NCI-H345 treated with DMSO at 0.1 percent for 48 hours (cell line): ENCODE measurements around the gene TDRKH.
"Not testable (repeated sequence)": the region's sequence is repeated elsewhere in the genome, so short reads cannot be mapped to it uniquely, and the experiment has no call there.

Experiments used
- DNase-seq: peaks from one replicate; lab custom pipeline; 2025; ENCODE audit not compliant: unreplicated experiment; lab: John Stamatoyannopoulos, UW

The TDRKH gene

DNA sequence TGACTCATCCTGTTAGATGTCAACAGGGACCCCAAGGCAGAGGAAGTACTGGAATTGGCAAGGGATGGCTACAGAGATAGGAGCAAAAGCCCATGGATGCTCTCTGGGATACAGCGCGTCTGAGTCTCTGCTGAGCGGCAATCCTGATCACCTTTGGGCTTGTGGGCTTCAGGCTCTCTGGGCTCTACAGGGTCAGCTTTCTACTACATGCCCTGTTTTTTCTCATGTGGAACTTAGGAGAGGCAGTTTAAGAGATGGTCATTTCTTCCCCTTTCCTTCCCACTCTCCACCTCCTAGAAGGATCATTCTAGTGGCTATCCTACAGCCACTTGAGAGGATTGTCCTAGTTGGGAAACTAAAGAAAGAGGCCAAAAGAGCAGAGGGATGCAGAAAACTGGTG, 13.6 kb upstream of the TDRKH start:
- DNase-seq = no peak

DNA sequence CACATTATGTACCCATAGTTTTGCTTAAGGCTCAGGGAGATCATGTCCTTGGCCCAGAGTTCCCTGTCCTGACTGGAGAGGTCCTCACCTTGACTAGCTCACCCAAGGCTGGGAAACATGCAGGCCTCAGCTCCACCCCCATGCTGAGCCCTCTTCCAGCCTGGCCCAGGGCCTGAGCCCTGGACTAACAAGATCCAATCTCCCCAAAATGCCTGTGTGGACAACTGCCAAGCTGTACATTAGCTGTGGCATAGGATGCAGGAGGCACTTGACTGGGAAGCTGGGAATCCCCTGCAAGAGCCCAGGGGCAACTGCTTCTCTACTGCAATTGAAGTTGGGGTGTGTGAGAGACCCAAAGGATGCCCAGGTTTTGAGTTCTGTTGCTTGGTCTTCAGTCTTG, 12.9 kb upstream of the TDRKH start:
- DNase-seq = no peak

DNA sequence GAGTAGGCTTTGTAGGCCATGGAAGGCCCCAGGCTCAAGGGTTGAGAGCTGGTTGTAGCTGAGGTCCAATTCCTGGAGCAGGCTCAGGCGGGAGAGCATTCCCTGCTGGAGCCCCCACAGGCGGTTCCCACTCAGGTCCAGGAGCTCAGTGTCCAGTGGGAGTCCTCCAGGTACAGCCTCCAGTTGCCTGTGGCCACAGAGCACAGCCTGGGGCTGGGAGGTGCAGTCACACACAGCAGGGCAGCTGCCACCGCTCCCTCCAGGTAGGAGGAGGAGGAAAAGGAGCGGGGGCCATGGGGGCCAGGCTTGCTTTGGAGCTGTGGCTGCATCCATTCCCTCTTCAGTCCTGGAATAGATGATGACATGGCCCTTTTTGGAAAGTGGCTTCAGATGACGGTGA, 12.1 kb upstream of the TDRKH start:
- DNase-seq = no peak

DNA sequence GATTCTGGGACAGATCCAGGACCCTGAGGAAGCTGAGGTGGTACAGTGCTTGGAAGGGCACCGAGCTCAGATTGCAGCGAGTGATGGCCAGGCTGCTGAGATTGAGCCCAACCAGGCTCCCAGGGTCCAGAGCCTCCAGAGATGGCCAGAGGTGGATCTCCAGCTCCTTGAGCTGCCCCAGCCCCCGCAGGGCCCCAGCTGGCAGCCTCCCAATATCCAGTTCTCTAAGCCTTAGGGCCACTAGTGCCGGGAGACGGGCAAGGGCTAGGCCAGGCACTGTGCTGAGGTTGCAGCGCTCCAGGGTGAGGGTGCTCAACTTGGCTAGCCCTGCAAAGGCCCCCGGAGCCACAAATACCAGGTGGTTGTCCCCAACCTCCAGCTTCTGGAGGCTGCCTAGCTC, 11.5 kb upstream of the TDRKH start:
- DNase-seq = no peak

DNA sequence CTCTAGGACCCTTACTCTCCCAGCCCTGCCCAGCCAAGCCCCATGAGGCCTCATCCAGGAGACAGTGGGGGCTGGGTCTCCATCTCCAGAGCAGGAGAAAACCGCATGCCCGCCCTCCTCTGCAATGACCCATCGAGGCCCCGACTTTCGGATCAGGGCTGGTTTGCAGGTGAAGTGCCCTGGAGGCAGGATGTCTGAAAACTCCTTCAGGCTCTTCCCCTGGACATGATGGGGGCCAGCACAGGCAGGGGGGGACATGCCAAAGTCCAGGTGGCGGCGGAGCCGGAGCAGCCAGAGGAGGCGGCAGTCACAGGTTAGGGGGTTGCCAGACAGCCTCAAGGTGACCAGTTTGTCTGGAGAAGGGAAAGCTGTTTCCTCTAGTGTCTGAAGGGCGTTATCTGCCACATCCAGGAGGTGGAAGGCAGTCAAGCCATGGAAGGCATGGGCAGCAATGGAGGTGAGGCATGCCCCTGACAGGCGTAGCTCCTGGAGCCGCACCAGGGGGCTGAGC, 11.1 kb upstream of the TDRKH start:
- no peak for DNase-seq

DNA sequence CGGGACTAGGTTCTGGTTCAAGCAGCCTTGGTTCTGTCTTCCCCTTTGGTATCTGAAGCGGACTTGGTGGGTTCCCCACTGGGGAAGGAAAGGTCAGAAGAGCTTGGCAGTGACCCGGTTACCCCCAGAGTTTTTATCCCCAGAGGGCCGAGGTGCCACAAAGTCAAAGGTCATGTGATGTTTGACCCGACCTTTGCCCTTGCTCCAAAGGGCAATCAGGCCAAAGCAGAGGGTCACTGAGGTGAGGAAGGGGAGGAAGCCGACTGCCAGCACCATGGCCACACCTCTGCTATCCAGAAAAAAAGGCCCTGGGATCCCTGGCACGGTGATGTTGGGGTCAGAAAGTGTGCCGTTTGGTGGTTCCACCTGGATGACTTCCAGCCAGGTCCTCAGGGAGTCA, 10.5 kb upstream of the TDRKH start:
- no peak for DNase-seq

DNA sequence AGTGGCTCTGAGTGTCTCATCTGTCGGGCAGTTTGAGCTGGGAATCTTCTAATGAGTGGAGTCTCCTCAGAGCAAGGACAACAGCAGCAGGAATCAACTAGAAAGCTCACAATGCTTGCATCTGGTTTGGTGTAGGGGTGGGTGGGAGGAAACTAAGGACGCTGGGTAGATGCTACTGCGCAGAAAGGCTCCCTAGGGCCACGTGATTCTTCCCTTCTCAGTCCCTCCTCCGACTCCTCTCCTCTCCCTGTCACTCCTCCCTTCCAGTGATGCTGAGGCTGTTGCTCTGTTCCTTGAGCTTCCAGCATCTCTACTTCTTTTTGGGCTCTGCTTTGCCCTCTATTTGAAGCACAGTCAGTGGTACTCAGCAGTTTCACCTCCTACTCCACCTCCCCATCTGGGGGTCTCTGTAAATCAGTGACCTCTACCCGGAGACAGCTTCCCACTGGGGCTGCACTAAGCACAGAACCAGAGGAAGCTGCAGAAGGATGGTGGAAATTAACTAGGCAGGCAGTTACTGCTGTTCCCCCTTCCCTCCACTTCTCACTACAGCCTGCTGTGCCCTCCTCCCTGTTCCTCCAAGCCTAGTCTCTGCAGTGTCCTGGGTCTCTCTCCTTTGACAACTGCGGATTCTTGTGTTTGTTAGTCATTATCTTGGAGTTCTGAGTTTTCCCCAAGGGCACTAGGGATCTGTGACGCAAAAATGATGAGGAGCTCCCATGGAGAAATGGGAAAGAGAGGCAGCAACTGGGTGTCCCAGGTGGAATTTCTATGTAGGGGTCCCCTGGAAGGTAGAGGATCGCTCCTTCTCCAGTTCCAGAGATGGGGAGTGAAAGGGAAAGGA, 9.1 kb upstream of the TDRKH start:
- no peak for DNase-seq

DNA sequence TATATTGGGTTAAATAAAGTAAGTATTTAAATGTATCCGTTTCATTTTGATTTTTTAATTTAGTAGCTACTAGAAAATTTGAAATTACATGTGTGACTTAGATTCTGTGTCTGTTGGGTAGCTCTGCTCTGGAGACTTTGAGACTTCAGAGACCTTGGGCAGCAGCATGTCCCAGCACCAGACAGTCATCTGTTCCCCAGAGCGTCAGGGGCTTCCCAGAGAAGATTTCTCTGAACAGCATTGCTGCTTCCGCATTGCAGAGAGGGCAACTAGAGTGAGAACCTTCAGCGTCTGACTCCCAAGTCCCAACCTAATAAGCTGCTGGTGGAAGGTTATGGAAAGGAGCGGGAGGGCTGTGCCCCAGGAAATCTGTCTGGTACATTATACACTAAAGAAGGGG, 8.3 kb upstream of the TDRKH start:
- no peak for DNase-seq

DNA sequence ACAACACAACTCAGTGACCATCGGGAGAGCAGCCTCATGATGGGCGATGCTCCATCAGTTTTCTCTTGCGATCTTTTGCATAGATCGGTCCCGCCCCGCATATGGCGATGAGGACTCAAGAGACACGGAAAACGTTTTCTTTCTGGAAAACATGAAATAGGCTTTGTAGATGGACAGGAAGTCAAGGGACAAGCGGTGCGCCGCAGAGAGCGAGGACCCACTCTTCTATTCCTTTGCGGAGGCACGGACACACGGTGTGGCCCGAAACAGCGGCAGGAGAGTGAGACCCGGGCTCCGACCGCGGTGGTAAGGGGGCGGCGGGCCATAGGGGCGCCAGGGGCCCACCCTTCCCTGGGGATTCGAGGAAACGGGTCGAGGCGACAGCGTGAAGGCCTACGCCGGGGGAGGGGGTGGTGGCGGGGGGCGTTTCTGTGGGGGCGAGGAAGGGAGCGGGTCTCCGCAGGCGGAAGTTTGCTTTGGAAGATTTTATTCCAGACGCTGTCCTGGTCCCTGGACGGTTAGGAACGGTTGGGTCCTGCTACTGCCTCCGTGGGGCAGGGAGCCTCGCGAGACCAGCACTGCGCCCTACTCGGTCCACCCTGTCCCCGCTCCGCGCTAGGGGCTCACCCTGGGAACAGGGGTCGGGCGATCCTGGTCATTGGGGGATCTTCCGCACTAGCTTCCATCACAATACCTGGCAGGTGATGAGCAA, 796 bp upstream of the TDRKH start:
- no peak for DNase-seq

DNA sequence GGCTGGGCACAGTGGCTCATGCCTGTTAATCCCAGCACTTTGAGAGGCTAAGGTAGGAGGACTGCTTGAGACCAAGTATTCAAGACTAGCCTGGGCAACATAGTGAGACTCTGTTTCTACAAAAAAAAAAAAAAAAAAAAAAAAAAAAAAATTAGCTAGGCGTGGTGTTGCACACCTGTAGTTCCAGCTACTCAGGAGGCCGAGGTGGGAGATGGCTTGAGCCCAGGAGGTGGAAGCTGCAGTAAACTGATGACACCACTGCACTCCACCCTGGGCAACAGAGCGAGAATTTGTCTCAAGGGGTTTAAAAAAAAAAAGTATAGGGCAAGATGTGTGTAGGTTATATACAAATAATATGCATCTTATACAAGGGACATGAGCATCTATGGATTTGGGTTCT, 2.6 kb downstream of the TDRKH start:
- DNase-seq = no peak

DNA sequence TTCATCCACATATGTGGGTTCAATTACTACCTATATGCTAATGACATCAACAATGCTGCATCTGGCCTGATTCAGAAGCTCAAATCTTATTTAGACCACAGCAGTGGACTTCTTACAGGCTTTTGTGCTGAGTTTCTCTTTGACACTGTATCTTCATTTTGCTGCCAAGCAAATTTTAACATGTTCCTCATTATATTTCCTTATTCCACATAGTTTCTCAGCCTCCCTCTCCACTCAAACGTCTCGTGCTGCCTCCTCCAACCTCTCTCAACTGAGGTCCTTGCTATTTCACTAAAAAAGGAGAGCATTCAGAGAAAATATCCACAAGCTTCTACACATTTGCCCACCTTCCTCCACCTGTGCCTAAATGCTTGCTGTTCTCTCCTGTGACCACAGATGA, 6.5 kb downstream of the TDRKH start:
- no peak for DNase-seq

DNA sequence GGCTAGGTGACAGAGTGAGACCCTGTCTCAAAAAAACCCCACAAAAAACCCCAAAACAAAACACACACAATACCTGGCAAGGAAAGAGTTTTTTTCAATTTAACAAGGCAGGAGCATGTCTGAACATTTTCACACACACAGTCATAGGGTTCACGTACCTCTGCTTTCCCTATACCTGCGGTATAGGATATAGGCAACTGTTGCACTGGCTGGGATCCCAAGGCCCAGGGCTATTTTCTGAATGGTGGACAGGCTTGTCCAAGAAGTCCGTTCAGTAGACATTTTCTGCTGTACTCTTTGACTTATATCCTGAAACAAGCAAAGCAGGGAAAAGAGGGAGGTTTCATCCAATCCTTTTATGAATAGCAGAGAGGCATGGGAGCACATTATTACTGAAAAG, 7.6 kb downstream of the TDRKH start:
- no peak for DNase-seq

DNA sequence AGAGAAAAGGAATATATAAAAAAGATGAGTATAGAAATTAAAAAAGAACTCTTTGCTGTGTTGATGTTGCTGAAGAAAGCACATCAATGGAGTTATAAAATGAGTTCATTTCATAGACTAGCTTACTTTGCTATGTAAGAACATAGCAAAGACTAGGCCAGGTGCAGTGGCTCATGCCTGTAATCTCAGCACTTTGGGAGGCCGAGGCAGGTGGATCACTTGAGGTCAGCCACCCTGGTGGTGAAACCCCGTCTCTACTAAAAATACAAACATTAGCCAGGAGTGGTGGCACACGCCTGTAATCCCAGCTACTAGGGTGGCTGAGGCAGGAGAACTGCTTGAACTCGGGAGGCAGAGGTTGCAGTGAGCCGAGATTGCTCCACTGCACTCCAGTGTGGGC, 8.3 kb downstream of the TDRKH start:
- DNase-seq = not testable (repeated sequence)

DNA sequence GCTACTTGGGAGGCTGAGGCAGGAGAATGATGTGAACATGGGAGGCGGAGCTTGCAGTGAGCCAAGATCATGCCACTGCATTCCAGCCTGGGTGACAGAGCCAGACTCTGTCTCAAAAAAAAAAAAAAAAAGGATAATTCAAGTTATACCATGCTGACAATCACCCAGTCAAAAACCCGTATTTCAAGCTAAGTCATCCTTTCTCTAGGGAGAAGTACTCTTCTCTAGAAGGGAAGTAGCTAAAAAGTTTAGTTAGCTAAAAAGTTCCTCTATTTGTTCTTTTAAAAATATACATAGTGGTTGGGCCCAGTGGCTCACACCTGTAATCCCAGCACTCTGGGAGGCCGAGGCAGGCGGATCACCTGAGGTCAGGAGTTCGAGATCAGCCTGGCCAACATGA, 9.6 kb downstream of the TDRKH start:
- DNase-seq = not testable (repeated sequence)

DNA sequence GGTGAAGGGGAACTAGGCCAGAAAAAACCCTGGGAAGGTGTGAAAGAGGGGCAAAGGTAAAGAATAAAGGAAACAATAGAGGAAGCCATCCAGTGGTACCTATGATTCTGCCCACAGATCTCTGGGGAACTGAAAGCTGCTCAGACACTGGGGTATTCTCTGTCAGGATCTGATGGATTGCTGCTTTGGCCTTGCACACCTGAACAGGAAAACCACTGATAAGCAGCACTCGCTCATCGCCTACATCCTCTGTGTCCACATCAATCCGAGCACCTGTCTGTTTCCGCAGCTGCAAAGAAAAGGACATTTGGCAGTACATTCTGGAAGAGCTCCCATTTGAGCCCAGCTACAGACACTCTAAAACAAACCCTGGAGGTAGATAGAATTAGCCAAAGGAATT, 10.4 kb downstream of the TDRKH start:
- no peak for DNase-seq

DNA sequence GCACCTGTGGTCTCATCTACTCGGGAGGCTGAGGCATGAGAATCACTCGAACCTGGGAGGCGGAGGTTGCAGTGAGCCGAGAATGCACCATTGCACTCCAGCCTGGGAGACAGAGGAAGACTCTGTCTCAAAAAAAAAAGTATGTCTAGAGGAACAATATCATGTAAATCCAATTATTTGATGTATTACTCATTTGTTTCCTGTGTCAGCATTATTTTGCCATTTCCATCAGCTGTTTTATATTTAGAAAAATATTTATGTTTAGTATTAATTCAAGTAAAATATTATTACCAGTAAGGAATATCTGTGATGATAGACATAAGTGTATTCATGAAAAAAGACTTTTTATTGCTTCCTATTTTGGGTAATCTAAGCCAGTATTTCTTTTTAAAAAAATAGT, 13.0 kb downstream of the TDRKH start:
- no peak for DNase-seq

DNA sequence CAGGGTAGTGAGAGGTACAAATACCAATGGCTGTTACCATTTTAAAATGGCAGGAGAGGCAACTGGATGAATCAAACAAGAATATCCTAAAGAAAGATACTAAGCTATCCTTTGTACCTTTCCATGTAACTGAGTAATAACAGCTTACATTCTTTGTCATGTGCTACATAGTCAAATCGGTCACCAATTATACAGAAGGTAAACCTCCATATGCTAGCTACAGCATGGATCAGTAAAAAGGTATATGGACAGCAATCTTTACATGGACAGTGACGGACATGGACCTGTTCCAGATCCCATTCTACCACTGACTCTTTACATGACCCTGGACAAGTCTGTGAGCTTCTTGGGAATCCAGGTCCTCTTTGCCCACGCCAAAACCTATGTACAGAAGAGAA, 13.6 kb downstream of the TDRKH start:
- no peak for DNase-seq

DNA sequence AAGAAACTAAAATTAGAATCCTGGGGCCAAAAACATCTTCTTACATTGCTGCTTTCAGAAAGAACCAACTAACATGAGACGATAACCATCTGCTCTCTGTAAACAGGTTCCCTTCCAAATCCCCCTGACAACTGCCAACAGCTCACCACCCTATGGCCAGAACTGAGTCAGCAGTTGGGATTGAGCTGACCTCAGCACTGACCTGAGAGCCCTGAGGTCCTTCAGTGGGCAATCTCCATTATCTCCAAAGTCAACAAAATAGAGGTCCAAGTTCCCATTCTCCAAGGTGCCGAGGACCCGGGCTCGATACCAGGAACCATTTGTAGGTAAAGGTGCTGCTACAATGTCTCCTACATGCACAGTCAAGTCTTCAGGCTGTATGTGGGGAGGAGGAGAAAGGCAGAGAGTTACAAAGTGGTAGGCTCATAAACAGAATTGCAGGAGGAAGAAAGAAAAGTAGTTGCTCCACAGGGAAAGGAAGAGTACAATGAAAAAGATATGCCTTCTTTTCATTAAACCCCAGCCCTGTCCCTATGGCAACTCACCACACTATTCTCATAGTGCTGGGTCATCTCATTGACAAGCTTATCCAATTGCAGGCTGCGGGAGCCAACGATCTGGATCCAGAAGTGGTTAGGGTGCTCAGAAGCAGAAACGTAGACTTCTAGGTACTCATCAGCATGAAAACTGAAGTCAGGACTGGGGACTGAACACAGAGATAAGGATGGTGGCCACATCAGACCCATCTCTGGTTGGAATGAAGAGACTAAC, 14.2 kb downstream of the TDRKH start:
- DNase-seq = no peak

DNA sequence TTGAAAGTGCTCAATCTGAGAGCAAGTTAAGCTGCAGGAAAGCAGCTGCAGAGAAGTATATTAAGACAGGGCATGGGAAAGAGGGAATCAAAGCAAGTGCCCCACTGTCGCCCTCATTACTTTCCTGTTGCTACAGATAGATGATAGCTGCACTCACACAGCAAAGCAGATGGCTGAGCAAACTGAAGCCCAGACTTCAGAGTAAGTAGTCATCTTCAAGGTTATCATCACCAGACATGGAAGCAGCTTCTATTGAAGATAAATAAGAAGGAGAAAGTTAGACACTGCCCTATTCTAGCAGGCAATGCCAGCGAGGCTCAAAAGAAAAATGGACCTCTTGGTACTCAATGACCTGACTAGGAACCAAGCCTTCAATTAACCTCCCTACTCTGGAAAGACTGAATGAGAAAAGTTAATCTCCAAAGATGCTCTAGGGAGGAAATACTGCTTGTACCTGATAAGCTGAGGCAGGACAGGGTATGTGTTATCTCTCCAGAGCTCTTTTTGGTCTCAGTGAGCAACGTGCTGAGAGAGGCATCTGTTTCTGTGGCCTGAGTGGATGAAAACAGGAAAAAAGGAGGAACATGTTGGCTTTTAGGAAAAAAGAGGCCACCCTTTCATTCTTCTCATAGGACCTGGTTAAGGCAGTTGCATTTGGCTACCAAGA, 15.9 kb downstream of the TDRKH start:
- no peak for DNase-seq

DNA sequence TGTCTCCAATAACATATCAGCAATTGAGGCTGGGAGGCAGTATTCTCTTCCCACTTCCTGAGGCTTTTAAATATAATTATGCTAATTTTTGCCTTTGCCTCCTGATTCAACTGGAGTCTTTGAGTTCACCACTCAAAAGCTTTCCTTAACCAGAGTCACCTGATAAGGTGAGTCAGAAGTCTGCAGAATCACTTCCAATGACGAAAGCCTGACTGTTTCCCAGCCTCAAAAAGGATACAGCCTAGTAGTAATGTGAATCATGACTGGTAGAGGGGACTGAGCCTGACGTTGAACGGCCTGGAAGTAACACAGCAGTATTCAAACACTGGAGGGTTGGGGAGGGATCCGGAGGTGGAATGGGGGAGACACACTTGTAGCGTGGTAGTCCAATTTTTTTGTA, 16.6 kb downstream of the TDRKH start:
- DNase-seq = no peak

DNA sequence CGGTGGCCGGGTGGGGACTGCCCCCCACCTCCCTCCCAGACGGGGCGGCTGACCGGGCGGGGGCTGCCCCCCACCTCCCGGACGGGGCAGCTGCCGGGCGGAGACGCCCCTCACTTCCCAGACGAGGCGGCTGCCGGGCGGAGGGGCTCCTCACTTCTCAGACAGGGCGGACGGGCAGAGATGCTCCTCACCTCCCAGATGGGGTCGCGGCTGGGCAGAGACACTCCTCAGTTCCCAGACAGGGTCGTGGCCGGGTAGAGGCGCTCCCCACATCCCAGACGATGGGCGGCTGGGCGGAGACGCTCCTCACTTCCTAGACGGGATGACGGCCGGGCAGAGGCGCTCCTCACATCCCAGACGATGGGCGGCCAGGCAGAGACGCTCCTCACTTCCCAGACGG, 21.0 kb downstream of the TDRKH start:
- not testable (repeated sequence) for DNase-seq
